ENCODE results near the gene PSMD11. TPM values are rescaled to one million over a fixed set of nuclear protein-coding genes. Genes with fewer than 3 reads are reported as not detected.
"Not testable (repeated sequence)": the region's sequence is repeated elsewhere in the genome, so short reads cannot be mapped to it uniquely, and the experiment has no call there.

Gene PSMD11
- total RNA-seq = 10 to 100 TPM; 42.0 to 51.9 TPM

DNA sequence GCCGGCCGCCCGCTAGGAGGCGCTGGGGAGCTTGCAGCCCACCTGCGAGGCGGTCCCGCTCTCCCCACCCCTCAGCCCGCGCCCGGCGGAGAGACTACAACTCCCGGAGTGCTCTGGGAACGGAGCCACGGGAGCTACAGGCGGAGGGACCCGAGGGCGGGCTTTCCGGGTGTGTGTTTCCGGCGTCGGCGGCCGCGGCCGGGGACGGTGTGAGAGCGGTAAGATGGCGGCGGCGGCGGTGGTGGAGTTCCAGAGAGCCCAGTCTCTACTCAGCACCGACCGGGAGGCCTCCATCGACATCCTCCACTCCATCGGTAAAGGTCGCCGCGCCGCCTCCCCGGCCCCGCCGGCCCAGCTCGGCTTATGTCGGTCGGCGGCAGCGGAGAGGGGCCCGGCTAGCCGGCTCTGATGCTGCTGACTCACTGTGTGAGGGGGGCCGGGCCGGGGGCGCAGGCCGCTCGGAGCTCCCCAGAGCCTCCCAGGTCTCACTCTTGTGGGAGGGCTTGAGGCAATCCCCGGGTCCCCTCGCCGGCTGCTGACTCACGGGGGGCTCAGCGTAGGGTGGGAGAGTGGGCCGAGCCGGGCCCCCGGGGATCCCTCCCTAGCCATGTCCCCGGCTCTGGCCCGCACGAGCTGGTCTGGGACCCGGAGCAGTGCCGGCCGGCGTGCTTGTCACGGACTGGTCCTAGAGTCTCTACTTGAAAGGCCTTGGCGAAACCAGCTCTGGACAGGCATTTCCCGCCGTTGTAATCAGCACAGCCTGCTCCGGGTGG lies at the start of gene PSMD11:
TSS of gene PSMD11 (plus strand) at position 210 of the 773 bp plus-strand sequence. CDS start at position 224, 14 bp downstream.
- peaks cover 10 to 28% of the 10 kb centered on the region in 2 donors for H3K4me1 ChIP-seq (ENCODE audit: control insufficient read depth in 1 of 2, low read depth in 2 of 2)
- TF ChIP-seq, protein P1, sequence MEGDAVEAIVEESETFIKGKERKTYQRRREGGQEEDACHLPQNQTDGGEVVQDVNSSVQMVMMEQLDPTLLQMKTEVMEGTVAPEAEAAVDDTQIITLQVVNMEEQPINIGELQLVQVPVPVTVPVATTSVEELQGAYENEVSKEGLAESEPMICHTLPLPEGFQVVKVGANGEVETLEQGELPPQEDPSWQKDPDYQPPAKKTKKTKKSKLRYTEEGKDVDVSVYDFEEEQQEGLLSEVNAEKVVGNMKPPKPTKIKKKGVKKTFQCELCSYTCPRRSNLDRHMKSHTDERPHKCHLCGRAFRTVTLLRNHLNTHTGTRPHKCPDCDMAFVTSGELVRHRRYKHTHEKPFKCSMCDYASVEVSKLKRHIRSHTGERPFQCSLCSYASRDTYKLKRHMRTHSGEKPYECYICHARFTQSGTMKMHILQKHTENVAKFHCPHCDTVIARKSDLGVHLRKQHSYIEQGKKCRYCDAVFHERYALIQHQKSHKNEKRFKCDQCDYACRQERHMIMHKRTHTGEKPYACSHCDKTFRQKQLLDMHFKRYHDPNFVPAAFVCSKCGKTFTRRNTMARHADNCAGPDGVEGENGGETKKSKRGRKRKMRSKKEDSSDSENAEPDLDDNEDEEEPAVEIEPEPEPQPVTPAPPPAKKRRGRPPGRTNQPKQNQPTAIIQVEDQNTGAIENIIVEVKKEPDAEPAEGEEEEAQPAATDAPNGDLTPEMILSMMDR (IDR thresholded peaks at IDR 0.05) = peak; percentile 85
- H3K9me3 ChIP-seq = no peaks in the 10 kb centered on the region
- peaks cover 11% of the 10 kb centered on the region for H3K36me3 ChIP-seq
- no peaks in the 10 kb centered on the region for H3K27me3 ChIP-seq (replicated peaks; ENCODE audit: insufficient read depth)
- DNase-seq (ENCODE audit: low spot score) (peak; percentile 94), ATAC-seq (ENCODE audit: insufficient number of reproducible peaks, low FRiP score, low read depth) (peak; percentile 90)
- H3K4me3 ChIP-seq = peak within 1 kb of the TSS; percentile 94
- peak within 1 kb of the TSS; percentile 42 to 74 for H3K27ac ChIP-seq

GRCh38 chr17:32396343-32396742 lies 48.0 kb upstream of the PSMD11 start:
- H3K4me3 ChIP-seq = no peak overlapping the region
- no peaks in the 10 kb centered on the region for H3K9me3 ChIP-seq
- ATAC-seq (ENCODE audit: insufficient number of reproducible peaks, low FRiP score, low read depth) (no peak), DNase-seq (ENCODE audit: low spot score) (no peak)
- no peak overlapping the region for H3K27ac ChIP-seq
- H3K4me1 ChIP-seq (ENCODE audit: control insufficient read depth in 1 of 2, low read depth in 2 of 2) = no peaks in the 10 kb centered on the region
- TF ChIP-seq, protein P1 (IDR thresholded peaks at IDR 0.05) = no peak
- H3K36me3 ChIP-seq = no peaks in the 10 kb centered on the region
- no peaks in the 10 kb centered on the region for H3K27me3 ChIP-seq (replicated peaks; ENCODE audit: insufficient read depth)

DNA sequence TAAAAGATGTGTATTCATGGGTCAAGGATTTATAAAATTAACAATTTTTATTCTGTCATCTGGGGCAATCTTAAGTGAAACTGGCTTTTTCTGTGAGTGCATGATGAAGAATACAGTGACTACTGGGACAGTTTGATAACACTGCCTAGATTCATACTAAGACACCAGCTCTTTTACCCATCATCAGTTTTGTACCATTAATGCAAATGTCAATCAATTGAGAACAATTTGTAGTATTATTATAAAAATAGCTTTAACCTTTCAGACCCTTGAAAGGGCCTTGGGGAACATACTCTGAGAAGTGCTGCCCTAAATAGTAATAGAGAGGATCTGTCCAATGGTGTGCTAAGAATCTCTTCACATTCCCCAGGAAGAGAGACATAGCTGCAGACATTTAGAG lies 45.4 kb upstream of the PSMD11 start:
- Histone ChIP-seq H3K4me3 (no peak overlapping the region), H3K27ac (no peak overlapping the region), H3K9me3 (no peaks in the 10 kb centered on the region), H3K36me3 (no peaks in the 10 kb centered on the region), H3K27me3 (replicated peaks; ENCODE audit: insufficient read depth) (no peaks in the 10 kb centered on the region), H3K4me1 (ENCODE audit: control insufficient read depth in 1 of 2, low read depth in 2 of 2) (no peaks in the 10 kb centered on the region)
- TF ChIP-seq, protein P1 (IDR thresholded peaks at IDR 0.05) = no peak
- DNase-seq (ENCODE audit: low spot score) = no peak
- ATAC-seq (ENCODE audit: insufficient number of reproducible peaks, low FRiP score, low read depth) = no peak

DNA sequence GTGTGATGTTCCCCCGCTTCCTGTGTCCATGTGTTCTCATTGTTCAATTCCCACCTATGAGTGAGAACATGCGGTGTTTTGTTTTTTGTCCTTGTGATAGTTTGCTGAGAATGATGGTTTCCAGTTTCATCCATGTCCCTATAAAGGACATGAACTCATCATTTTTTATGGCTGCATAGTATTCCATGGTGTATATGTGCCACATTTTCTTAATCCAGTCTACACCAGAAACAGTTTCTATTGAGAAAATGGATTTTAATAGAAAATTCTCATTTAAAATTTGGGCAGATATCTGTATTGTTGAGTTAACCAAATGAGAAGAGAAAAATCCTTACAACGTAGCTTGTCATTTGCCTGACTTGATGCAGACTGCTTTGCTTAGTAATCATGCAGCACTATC lies 34.2 kb upstream of the PSMD11 start:
- not testable (repeated sequence) for ATAC-seq (ENCODE audit: insufficient number of reproducible peaks, low FRiP score, low read depth); H3K9me3 ChIP-seq; H3K36me3 ChIP-seq; H3K27me3 ChIP-seq (replicated peaks; ENCODE audit: insufficient read depth); H3K4me1 ChIP-seq (ENCODE audit: control insufficient read depth in 1 of 2, low read depth in 2 of 2); H3K27ac ChIP-seq; DNase-seq (ENCODE audit: low spot score); H3K4me3 ChIP-seq

- H3K27ac ChIP-seq = no peak overlapping the region
Observed at GRCh38 chr17:32426894-32427293, 17.4 kb upstream of the PSMD11 start.

More at GRCh38 chr17:32426894-32427293, 17.4 kb upstream of the PSMD11 start:
- Histone ChIP-seq H3K36me3 (no peaks in the 10 kb centered on the region), H3K4me3 (no peak overlapping the region), H3K9me3 (no peaks in the 10 kb centered on the region), H3K27me3 (replicated peaks; ENCODE audit: insufficient read depth) (no peaks in the 10 kb centered on the region), H3K4me1 (ENCODE audit: control insufficient read depth in 1 of 2, low read depth in 2 of 2) (no peaks in the 10 kb centered on the region)
- TF ChIP-seq, protein P1 (IDR thresholded peaks at IDR 0.05) = no peak
- DNase-seq (ENCODE audit: low spot score) = no peak
- no peak for ATAC-seq (ENCODE audit: insufficient number of reproducible peaks, low FRiP score, low read depth)
